ENCODE data around the gene AK3. TPM values are rescaled to one million over a fixed set of nuclear protein-coding genes. Genes with fewer than 3 reads are reported as not detected.

AK3 gene
- total RNA-seq, 1 experiment from 2014 or later = 41.5 TPM

DNA sequence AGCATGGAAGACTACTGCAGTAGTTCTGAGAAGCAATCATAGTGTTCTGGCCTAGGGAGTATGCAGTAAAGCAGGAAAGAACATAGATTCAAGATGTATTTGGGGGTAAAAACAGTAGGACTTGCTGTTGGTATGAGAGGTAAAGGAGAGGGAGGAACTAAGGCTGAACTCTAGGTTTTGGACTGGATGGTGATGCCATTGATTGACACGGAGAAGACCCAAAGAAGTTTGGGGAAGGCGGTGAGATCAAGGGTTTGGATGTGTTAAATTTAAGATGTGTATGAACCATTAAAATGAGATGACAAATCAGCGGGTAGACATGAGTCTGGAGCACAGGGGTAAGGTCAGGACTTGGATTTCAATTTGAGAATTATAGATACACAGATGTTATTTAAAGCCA is 63.6 kb downstream of the AK3 start:
- TF ChIP-seq, protein P1, sequence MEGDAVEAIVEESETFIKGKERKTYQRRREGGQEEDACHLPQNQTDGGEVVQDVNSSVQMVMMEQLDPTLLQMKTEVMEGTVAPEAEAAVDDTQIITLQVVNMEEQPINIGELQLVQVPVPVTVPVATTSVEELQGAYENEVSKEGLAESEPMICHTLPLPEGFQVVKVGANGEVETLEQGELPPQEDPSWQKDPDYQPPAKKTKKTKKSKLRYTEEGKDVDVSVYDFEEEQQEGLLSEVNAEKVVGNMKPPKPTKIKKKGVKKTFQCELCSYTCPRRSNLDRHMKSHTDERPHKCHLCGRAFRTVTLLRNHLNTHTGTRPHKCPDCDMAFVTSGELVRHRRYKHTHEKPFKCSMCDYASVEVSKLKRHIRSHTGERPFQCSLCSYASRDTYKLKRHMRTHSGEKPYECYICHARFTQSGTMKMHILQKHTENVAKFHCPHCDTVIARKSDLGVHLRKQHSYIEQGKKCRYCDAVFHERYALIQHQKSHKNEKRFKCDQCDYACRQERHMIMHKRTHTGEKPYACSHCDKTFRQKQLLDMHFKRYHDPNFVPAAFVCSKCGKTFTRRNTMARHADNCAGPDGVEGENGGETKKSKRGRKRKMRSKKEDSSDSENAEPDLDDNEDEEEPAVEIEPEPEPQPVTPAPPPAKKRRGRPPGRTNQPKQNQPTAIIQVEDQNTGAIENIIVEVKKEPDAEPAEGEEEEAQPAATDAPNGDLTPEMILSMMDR (conservative IDR thresholded peaks at IDR 0.05) = no peak
- Histone ChIP-seq H3T11ph (ENCODE audit: low read length) (no peak overlapping the region), H3K14ac (ENCODE audit: insufficient read depth, low read length) (no peak overlapping the region), H3K18ac (ENCODE audit: insufficient read length, low read depth, low read length) (no peak overlapping the region), H4K5ac (ENCODE audit: insufficient read length, low read depth, low read length) (no peak overlapping the region), H2AK5ac (ENCODE audit: insufficient read length, low read length) (no peak overlapping the region), H3K79me1 (ENCODE audit: insufficient read depth, low read depth, low read length, poor library complexity, severe bottlenecking) (no peaks in the 10 kb centered on the region), H3K56ac (ENCODE audit: insufficient read length, low read depth, low read length) (no peak overlapping the region), H4K91ac (ENCODE audit: insufficient read length, low read depth, low read length) (no peak overlapping the region), H2AFZ (ENCODE audit: low read length) (no peak overlapping the region), H3K4me1 (ENCODE audit: insufficient read depth, low read length) (no peaks in the 10 kb centered on the region; the same call in 1 of the 2 replicates), H3K9me3 (ENCODE audit: control insufficient read depth, low read depth, low read length) (no peaks in the 10 kb centered on the region), H3K4me2 (ENCODE audit: insufficient read depth, insufficient read length, low read length) (no peak overlapping the region), H3K4ac (ENCODE audit: low read depth, low read length) (no peak overlapping the region), H3K27me3 (ENCODE audit: insufficient read depth, low read length) (no peaks in the 10 kb centered on the region), H3K79me2 (ENCODE audit: insufficient read depth, low read length) (peaks cover 8% of the 10 kb centered on the region; the same call in 1 of the 2 replicates), H3K23me2 (ENCODE audit: insufficient read length, low read depth, low read length, poor library complexity, severe bottlenecking) (peaks cover 9% of the 10 kb centered on the region), H3K23ac (ENCODE audit: insufficient read length, low read depth, low read length) (no peak overlapping the region), H2BK120ac (ENCODE audit: low read depth, low read length, poor library complexity, severe bottlenecking) (no peak overlapping the region), H2BK12ac (ENCODE audit: insufficient read length, low read depth, low read length) (no peak overlapping the region), H3K27ac (ENCODE audit: insufficient read length, low read depth, low read length) (no peak overlapping the region), H4K20me1 (ENCODE audit: control insufficient read depth, insufficient read depth, insufficient read length) (no peaks in the 10 kb centered on the region), H2BK15ac (ENCODE audit: low read depth, low read length) (no peak overlapping the region), H4K8ac (replicated peaks; ENCODE audit: insufficient read length, low read depth, low read length) (no peak overlapping the region), H2BK20ac (ENCODE audit: low read depth, low read length, poor library complexity, severe bottlenecking) (no peak overlapping the region), H2BK5ac (ENCODE audit: insufficient read length, low read length) (no peak overlapping the region), H3K9ac (ENCODE audit: extremely low read depth, insufficient read length, low read length) (no peak overlapping the region)
- H3K27ac Mint-ChIP-seq = no peak overlapping the region
- DNase-seq = no peak
- no CpG with 5 or more reads among the region's 3 CpGs for WGBS (ENCODE audit: extremely low coverage, insufficient read length, low lambda C conversion rate)
- H3K36me3 Mint-ChIP-seq (ENCODE audit: insufficient read depth in 1 of 3, low read depth in 3 of 3) = no peaks in the 10 kb centered on the region
- H3K4me3 Mint-ChIP-seq = no peak overlapping the region
- no peaks in the 10 kb centered on the region; the same call in 1 of the 2 replicates for H3K27me3 Mint-ChIP-seq (ENCODE audit: low read depth)
- no peaks in the 10 kb centered on the region for H3K9me3 Mint-ChIP-seq
- 0 out of 4 replicates have a peak, but pooled peaks cover 0 to 2% of the 10 kb centered on the region in 2 experiments for H3K4me1 Mint-ChIP-seq
